Ascending aorta (tissue), 2 donors: ENCODE data around the gene KISS1R. TPM values are rescaled to one million over a fixed set of nuclear protein-coding genes. Genes with fewer than 3 reads are reported as not detected.
"Not testable (repeated sequence)": the region's sequence is repeated elsewhere in the genome, so short reads cannot be mapped to it uniquely, and the experiment has no call there.

Source experiments
- DNase-seq, 2 donors: peaks; one replicate each; pipeline ENCODE4 v3.0.0-alpha.2; 2019; ENCODE audit warnings: low spot score in 2 of 2
- H3K27ac ChIP-seq, 2 donors: fragments of 200-600 bp; sonication (generic); one replicate each; pipeline ENCODE4 v1.5.1; 2016 to 2017; ENCODE audit warnings: mild to moderate bottlenecking in 1 of 2
- H3K27me3 ChIP-seq: fragments of 200-600 bp; sonication (generic); one replicate; pipeline ENCODE4 v1.5.1; 2017
- H3K36me3 ChIP-seq, 2 donors: fragments of 200-600 bp; sonication (generic); one replicate each; pipeline ENCODE4 v1.5.1; 2016
- H3K4me1 ChIP-seq, 2 donors: fragments of 200-600 bp; sonication (generic); one replicate each; pipeline ENCODE4 v1.5.1; 2016 to 2017; ENCODE audit warnings: mild to moderate bottlenecking in 1 of 2
- H3K4me3 ChIP-seq, 2 donors: fragments of 200-600 bp; sonication (generic); one replicate each; pipeline ENCODE4 v1.5.1; 2016 to 2017; ENCODE audit warnings: mild to moderate bottlenecking in 1 of 2
- H3K9me3 ChIP-seq, 2 donors: fragments of 200-600 bp; sonication (generic); one replicate each; pipeline ENCODE4 v1.5.1; 2016
- CTCF ChIP-seq, 3 experiments: fragments of 200-600 bp in 2 of 3; fragments of 450-650 bp in 1 of 3; sonication (generic) in 2 of 3; IDR thresholded peaks; one replicate each; pipeline ENCODE4 v1.5.1; 2016 to 2019; ENCODE audit warnings: antibody characterized with exemption in 3 of 3, mild to moderate bottlenecking in 1 of 3, moderate library complexity in 1 of 3
- intact Hi-C: fragments of 100-400 bp; cut with DNase I; formaldehyde crosslinking; loops from one replicate; pipeline ENCODE4 v1.15.1; 2023
- total RNA-seq: library from RNA; depleted of rRNA; stranded (reverse); fragments of >200 nt; gene quantifications from one replicate; pipeline ENCODE4 v1.1.0, GENCODE V29; 2016

KISS1R gene
- total RNA-seq, 1 donor from 2014 or later = not detected

DNA sequence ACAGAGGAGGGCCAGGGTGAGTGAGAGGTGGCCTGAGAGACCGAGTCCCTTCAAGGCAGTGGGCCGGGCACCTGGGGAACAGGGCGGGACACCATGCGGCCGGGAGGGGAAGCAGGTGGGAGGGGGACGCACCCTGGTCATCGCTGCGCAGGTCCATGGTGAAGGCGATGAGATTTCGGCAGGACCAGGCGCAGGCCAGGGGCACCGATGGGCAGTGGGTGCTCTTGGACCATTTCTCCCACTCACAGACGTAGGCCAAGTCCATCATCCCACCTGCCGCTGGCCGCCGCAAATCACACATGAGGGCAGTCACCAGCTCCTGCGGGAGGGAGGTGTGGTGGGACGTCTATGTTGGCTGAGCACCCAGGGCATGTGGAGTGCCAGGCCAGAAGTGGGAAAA is 26.3 kb upstream of the KISS1R start:
- H3K36me3 ChIP-seq = peaks cover 25 to 27% of the 10 kb centered on the region in 2 donors

DNA sequence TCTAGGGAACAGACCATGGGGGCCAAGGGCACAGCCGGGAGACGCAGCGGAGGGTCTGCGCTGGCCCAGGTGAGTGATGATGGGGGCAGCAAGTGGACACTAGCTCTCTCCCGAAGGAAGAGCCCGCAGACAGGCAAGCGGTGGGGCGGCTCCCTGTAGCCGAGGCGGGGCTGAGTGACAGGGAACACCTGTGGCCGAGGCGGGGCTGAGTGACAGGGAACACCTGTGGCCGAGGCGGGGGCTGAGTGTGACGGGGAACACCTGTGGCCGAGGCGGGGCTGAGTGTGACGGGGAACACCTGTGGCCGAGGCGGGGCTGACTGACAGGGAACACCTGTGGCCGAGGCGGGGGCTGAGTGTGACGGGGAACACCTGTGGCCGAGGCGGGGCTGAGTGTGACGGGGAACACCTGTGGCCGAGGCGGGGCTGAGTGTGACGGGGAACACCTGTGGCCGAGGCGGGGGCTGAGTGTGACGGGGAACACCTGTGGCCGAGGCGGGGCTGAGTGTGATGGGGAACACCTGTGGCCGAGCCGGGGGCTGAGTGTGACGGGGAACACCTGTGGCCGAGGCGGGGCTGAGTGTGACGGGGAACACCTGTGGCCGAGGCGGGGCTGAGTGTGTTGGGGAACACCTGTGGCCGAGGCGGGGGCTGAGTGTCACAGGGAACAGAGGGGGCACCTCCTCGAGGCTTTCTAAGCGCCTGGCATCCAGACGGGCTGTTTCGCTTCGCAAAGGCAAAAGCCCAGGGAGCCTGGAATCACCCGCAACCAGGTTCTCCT is 25.5 kb upstream of the KISS1R start:
- H3K4me1 ChIP-seq, DNase-seq, H3K27me3 ChIP-seq, H3K9me3 ChIP-seq: not testable (repeated sequence)
- Histone ChIP-seq H3K27ac (peak overlapping the region; percentile 82 to 87), H3K36me3 (peaks cover 18 to 24% of the 10 kb centered on the region in 2 donors), H3K4me3 (peak overlapping the region; percentile 75 to 99)
- intact Hi-C loops = loop anchor here (2.0 kb wide), 1 partner anchor 23 kb away; no protein-coding TSS in a partner anchor

More for the DNA sequence above, 26.3 kb upstream of the KISS1R start:
- H3K9me3 ChIP-seq = no peaks in the 10 kb centered on the region
- peaks cover 4 to 6% of the 10 kb centered on the region in 2 donors for H3K4me1 ChIP-seq
- no peak for DNase-seq
- intact Hi-C loops = no loop called here
- H3K27ac ChIP-seq = no peak overlapping the region
- no peaks in the 10 kb centered on the region for H3K27me3 ChIP-seq
- no peak overlapping the region for H3K4me3 ChIP-seq
- TF ChIP-seq CTCF (IDR thresholded peaks at IDR 0.05) = no peak

DNA sequence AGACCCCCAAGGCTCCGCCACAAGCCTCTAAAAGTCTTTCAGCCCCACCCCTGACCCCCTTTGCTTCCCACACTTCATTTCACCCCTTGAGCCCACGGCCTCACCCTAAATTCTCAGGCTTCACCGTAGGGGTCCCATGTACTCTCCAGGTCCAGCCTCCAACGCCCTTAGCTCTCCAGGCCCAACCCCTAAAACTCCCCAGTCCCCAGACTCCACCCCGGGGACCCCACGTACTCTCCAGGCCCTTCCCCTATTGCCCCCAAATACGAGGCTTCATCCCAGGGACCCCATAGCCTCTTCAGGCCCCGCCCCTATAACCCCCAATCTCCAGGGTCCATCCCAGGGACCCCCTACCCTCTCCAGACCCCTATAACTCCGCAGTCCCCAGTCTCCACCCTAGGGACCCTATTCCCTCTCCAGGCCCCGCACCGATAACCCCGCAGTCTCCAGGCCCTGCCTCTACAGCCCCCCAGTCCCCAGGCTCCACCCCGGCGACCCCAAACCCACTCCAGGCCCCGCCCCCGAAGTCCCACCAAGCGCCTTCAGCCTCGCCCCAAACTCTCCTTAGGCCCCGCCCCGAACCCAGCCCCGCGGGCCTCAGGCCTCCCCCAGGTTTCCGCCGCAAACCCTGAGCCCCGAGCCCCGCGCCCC is 24.8 kb upstream of the KISS1R start:
- intact Hi-C loops = loop anchor here (2.0 kb wide), 1 partner anchor 24 kb away; no protein-coding TSS in a partner anchor
- H3K27ac ChIP-seq = peak overlapping the region; percentile 82 to 87
- no peak for DNase-seq

DNA sequence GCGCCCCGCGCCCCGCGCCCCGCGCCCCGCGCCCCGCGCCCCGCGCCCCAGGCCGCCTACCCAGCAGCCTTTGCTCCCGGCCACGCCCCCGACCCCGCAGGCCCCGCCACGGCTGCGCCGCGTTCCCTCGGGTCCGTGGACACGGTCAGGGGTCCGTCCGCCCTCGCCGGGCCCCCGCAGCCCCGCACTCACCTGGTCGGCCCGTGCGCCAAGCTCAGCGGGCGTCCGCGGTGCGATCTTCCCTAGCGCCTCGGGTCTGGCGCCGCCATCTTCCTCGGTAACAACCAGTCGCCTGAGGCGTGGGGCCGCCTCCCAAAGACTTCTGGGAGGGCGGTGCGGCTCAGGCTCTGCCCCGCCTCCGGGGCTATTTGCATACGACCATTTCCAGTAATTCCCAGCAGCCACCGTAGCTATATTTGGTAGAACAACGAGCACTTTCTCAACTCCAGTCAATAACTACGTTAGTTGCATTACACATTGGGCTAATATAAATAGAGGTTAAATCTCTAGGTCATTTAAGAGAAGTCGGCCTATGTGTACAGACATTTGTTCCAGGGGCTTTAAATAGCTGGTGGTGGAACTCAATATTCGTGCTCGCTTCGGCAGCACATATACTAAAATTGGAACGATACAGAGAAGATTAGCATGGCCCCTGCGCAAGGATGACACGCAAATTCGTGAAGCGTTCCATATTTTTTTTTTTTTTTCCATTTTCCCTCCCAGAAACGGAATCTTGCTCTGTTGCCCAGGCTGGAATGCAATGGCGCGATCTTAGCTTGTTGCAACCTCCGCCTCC is 24.0 kb upstream of the KISS1R start, which contains the start of the genes MED16 and RNU6-9:
TSS of gene MED16 (minus strand) at position 294 of the 796 bp plus-strand sequence. CDS start 2,056 bp downstream, outside the sequence.
TSS of gene RNU6-9 (plus strand) at position 591 of the 796 bp plus-strand sequence.
- intact Hi-C loops = loop anchor here (1.0 to 2.0 kb wide), 2 partner anchors 20 to 24 kb away; partner anchors contain the start of gene R3HDM4
- Histone ChIP-seq H3K4me1 (peaks cover 4 to 6% of the 10 kb centered on the region in 2 donors), H3K9me3 (no peaks in the 10 kb centered on the region), H3K36me3 (peaks cover 16 to 19% of the 10 kb centered on the region in 2 donors), H3K27me3 (no peaks in the 10 kb centered on the region), H3K27ac (peak within 1 kb of the TSS; percentile 82 to 87), H3K4me3 (peak within 1 kb of the TSS; percentile 75 to 99)
- peak; percentile 71 to 95 for DNase-seq
- no peak for TF ChIP-seq CTCF (IDR thresholded peaks at IDR 0.05)

More for the DNA sequence above, 24.8 kb upstream of the KISS1R start:
- no peak for TF ChIP-seq CTCF (IDR thresholded peaks at IDR 0.05)
- Histone ChIP-seq H3K4me1 (peaks cover 4 to 6% of the 10 kb centered on the region in 2 donors), H3K4me3 (peak overlapping the region; percentile 75 to 99), H3K27me3 (no peaks in the 10 kb centered on the region), H3K36me3 (peaks cover 17 to 19% of the 10 kb centered on the region in 2 donors), H3K9me3 (no peaks in the 10 kb centered on the region)

GRCh38 chr19:896434-896833 is 20.7 kb upstream of the KISS1R start:
- peaks cover 4 to 6% of the 10 kb centered on the region in 2 donors for H3K4me1 ChIP-seq
- H3K4me3 ChIP-seq = no peak overlapping the region
- no peaks in the 10 kb centered on the region for H3K9me3 ChIP-seq
- DNase-seq = no peak
- no peaks in the 10 kb centered on the region for H3K27me3 ChIP-seq
- intact Hi-C loops = no loop called here
- no peak overlapping the region for H3K27ac ChIP-seq
- TF ChIP-seq CTCF (IDR thresholded peaks at IDR 0.05) = no peak
- peaks cover 7 to 25% of the 10 kb centered on the region in 2 donors for H3K36me3 ChIP-seq
